A673 (cell line): Measurements from ENCODE around the gene LAMA5. TPM values are rescaled to one million over a fixed set of nuclear protein-coding genes. Genes with fewer than 3 reads are reported as not detected.

ENCODE experiments used
- BruUV-seq: library from RNA; stranded (reverse); fragments of 400-500 nt; replicated peaks from 2 replicates; lab custom pipeline; 2021; lab: Mats Ljungman, UMichigan
- CTCF ChIA-PET: fragments of 300-600 bp; sonication (Branson Sonifier 250); formaldehyde crosslinking; loops from one replicate; lab custom pipeline; 2022; ENCODE audit warnings: antibody characterized with exemption; lab: Charles Lee
- POLR2A ChIA-PET: fragments of 300-600 bp; sonication (Branson Sonifier 250); formaldehyde crosslinking; loops from one replicate; lab custom pipeline; 2022; ENCODE audit warnings: antibody characterized with exemption; ENCODE audit not compliant: low non-redundant PET; lab: Charles Lee
- DNase-seq: peaks from one replicate; pipeline ENCODE4 v3.0.0-alpha.2; 2015; ENCODE audit warnings: low spot score
- H3K27ac ChIP-seq: fragments of 200-600 bp; sonication (generic); 2 replicates; pipeline ENCODE4 v1.5.1; 2016; ENCODE audit warnings: mixed run types, low read depth, mild to moderate bottlenecking, mixed read lengths, antibody characterized with exemption, low read length; ENCODE audit not compliant: poor library complexity, severe bottlenecking
- H3K27me3 ChIP-seq: fragments of 200-600 bp; sonication (generic); replicated peaks from 2 replicates; pipeline ENCODE4 v1.6.1; 2017; ENCODE audit warnings: mixed run types, low read depth, mild to moderate bottlenecking, mixed read lengths, antibody characterized with exemption, low read length; ENCODE audit not compliant: insufficient read depth, poor library complexity
- H3K36me3 ChIP-seq: fragments of 200-600 bp; sonication (generic); 2 replicates; pipeline ENCODE4 v1.6.1; 2016; ENCODE audit warnings: mixed run types, mild to moderate bottlenecking, mixed read lengths, antibody characterized with exemption, low read length; ENCODE audit not compliant: insufficient read depth, poor library complexity, severe bottlenecking
- H3K4me1 ChIP-seq: fragments of 200-600 bp; sonication (generic); 2 replicates; pipeline ENCODE4 v1.6.1; 2017; ENCODE audit warnings: mixed run types, mild to moderate bottlenecking, mixed read lengths, antibody characterized with exemption, low read length; ENCODE audit not compliant: insufficient read depth, poor library complexity, severe bottlenecking
- H3K4me3 ChIP-seq: fragments of 200-600 bp; sonication (generic); 2 replicates; pipeline ENCODE4 v1.5.1; 2016; ENCODE audit warnings: low read depth, mixed run types, mild to moderate bottlenecking, mixed read lengths, low read length; ENCODE audit not compliant: poor library complexity, severe bottlenecking
- H3K9me3 ChIP-seq: fragments of 200-600 bp; sonication (generic); 2 replicates; pipeline ENCODE4 v1.6.1; 2016; ENCODE audit warnings: mixed run types, low read depth, mild to moderate bottlenecking, mixed read lengths, antibody characterized with exemption, low read length; ENCODE audit not compliant: poor library complexity, severe bottlenecking
- EZH2 ChIP-seq: fragments of 200-600 bp; sonication (generic); IDR thresholded peaks from 2 replicates; pipeline ENCODE4 v1.6.1; 2017; ENCODE audit warnings: borderline replicate concordance, low read depth, mild to moderate bottlenecking, mixed read lengths, antibody characterized with exemption, low read length; ENCODE audit not compliant: poor library complexity, severe bottlenecking
- intact Hi-C: fragments of 100-400 bp; cut with micrococcal nuclease; formaldehyde crosslinking; loops from one replicate; pipeline ENCODE4 v1.10.0; 2022; ENCODE audit not compliant: unreplicated experiment
- total RNA-seq: library from RNA; stranded (reverse); gene quantifications from 2 replicates; pipeline ENCODE4 v1.2.3, GENCODE V29; 2021
- TF ChIP-seq, protein P1 (sequence below): fragments of 300-800, 200-600 bp; sonication (generic); conservative IDR thresholded peaks from 2 replicates; pipeline ENCODE4 v1.5.1; 2017; ENCODE audit warnings: low read depth, mild to moderate bottlenecking, antibody characterized with exemption, low read length, moderate library complexity, mixed read lengths

Gene LAMA5
- total RNA-seq, 1 experiment from 2014 or later, result 4.2 TPM

DNA sequence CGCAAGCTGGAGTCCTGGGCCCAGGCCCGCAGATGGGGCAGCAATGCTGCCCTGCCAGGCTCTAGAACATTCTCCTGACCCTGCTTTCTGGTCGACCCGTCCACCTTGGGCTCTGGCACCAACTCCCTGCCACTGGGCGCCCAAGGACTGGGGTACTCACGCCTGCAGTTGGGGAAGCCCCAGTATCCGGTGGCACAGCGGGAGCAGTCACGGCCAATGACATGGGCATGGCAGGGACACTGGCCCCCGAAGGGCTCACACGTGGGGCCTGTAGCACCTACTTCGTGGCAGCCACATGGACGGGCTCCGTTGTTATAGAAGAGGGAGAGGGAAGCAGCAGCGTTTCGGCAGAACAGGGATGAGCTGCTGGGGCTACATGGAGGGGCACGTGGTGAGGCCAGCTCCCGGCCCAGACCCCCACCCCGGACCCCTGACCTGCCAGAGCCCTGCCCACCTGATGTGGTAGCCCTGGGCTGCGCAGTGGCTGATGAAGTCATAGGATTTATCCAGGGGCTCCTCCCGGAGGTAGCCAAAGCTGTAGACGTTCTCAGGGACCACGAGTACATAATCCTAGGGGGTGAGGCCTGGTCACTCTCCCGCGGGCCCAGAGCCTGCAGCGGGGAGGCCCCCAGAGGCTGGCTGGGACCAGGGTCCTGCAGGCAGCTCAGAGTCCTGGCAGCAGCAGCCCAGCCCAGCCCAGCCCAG lies 38.3 kb downstream of the LAMA5 start:
- no peaks in the 10 kb centered on the region for H3K9me3 ChIP-seq
- ChIA-PET CTCF (interaction anchor here (0.5 kb wide), 1 partner anchor 27 kb away, joined by 4 read pairs; no protein-coding TSS in a partner anchor), POLR2A (no interaction called here)
- no peak for DNase-seq
- BruUV-seq, result no TSS peak
- no peak overlapping the region for H3K4me3 ChIP-seq
- H3K36me3 ChIP-seq, result no peaks in the 10 kb centered on the region
- no peak for TF ChIP-seq EZH2
- TF ChIP-seq, protein P1, sequence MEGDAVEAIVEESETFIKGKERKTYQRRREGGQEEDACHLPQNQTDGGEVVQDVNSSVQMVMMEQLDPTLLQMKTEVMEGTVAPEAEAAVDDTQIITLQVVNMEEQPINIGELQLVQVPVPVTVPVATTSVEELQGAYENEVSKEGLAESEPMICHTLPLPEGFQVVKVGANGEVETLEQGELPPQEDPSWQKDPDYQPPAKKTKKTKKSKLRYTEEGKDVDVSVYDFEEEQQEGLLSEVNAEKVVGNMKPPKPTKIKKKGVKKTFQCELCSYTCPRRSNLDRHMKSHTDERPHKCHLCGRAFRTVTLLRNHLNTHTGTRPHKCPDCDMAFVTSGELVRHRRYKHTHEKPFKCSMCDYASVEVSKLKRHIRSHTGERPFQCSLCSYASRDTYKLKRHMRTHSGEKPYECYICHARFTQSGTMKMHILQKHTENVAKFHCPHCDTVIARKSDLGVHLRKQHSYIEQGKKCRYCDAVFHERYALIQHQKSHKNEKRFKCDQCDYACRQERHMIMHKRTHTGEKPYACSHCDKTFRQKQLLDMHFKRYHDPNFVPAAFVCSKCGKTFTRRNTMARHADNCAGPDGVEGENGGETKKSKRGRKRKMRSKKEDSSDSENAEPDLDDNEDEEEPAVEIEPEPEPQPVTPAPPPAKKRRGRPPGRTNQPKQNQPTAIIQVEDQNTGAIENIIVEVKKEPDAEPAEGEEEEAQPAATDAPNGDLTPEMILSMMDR, result no peak
- intact Hi-C loops, result no loop called here
- H3K4me1 ChIP-seq, result no peaks in the 10 kb centered on the region
- no peak overlapping the region for H3K27ac ChIP-seq
- no peaks in the 10 kb centered on the region for H3K27me3 ChIP-seq

DNA sequence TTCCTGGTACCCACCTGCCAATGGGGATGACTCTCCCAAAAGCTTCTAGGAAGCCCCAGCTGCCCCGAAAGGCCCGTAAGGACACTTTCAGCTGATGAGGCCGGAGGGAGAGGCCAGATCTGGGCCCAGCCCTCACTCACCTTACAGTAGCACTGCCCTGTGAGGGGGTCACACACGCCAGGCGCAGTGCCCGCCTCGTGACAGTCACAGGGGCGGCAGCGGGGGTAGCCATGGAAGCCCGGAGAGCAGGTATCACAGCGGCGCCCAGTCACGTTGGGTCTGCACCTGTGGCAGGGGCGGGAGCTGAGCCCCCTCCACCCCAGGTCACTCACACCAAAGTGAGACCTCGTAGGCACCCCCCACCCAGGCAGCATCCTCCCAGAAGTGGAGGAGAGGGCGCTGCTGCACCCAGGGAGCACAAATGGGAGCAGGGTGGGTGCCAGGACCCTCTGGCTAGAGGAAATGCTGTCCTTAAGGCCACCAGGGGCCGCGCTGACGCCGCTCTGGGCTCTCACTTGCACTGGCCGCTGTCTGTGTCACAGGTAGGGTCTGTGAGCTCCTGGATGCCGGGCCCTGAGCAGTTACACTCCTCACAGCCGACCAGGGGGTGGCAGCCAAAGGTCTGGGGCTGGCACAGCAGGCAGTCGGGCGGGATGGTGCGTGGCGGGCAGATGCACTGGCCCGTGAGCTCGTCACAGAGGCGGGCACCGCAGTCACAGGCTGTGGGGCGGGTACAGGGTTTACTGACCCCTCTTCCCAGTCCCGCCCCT lies 39.2 kb downstream of the LAMA5 start:
- H3K27me3 ChIP-seq, result no peaks in the 10 kb centered on the region
- H3K4me3 ChIP-seq, result no peak overlapping the region
- no peaks in the 10 kb centered on the region for H3K4me1 ChIP-seq
- POLR2A ChIA-PET, result no interaction called here
- no peaks in the 10 kb centered on the region for H3K9me3 ChIP-seq
- intact Hi-C loops, result no loop called here
- TF ChIP-seq, protein P1, result no peak
- no peak for TF ChIP-seq EZH2
- no peak for DNase-seq
- no peak overlapping the region for H3K27ac ChIP-seq
- CTCF ChIA-PET, result no interaction called here
- no peaks in the 10 kb centered on the region for H3K36me3 ChIP-seq
- no TSS peak for BruUV-seq

DNA sequence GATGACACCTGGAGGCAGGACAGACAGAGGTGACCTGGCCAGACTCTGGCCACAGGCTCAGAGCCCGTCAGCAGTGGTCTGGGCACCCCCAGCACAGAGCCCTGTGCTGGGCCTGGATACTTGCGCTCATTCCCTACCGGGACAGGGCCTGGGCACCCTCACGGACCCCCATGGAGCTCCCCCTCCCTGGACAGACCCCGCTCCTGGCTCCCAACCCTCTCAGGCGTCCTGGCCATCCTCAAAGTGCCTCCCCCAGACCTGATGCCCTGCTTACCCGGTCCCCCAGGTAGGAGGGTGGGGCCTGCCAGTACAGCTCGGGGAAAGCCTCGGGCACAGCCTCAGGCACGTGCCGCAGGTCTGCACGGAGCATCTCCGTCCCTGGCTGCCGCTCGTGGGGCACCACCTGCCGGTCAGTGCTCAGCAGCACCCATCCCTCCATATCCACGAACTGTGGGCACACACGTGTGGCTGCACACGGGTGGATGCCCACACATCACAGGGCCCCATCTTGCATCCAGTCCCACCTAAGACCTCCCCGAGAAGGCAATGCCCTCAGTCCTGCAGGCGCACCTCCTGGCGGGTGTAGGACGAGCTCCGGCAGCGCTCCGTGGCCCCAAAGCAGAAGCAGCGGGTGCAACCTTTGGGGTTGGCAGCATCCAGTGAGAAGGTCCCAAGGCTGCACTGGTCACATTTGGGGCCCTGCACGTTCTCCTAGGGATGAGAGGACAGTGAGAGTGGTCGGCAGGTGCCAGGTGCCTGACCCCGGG lies 40.0 kb downstream of the LAMA5 start:
- Histone ChIP-seq H3K36me3 (no peaks in the 10 kb centered on the region), H3K9me3 (no peaks in the 10 kb centered on the region), H3K4me3 (no peak overlapping the region), H3K27ac (no peak overlapping the region), H3K27me3 (no peaks in the 10 kb centered on the region), H3K4me1 (no peaks in the 10 kb centered on the region)
- TF ChIP-seq, protein P1, result no peak
- TF ChIP-seq EZH2, result no peak
- intact Hi-C loops, result no loop called here
- ChIA-PET CTCF (no interaction called here), POLR2A (no interaction called here)
- DNase-seq, result no peak
- no TSS peak for BruUV-seq
